HG02973 (cell line): ENCODE measurements around the gene LRRC40.
A peak's percentile ranks its signal among the peaks of the same experiment; 100 is the strongest.
"Not testable (repeated sequence)": the region's sequence is repeated elsewhere in the genome, so short reads cannot be mapped to it uniquely, and the experiment has no call there.

ENCODE experiments used
- ATAC-seq: cut with Tn5 transposase; IDR thresholded peaks from one replicate; pipeline ENCODE4 v1.9.1; 2021; ENCODE audit warnings: moderate library complexity; ENCODE audit not compliant: unreplicated experiment

LRRC40 gene

GRCh38 chr1:70205434-70206118, at the start of gene LRRC40:
Gene LRRC40 (minus strand): TSS chr1:70205579. CDS start chr1:70205540, 39 bp downstream.
- ATAC-seq, result peak; percentile 82

GRCh38 chr1:70248729-70249128, 43.4 kb upstream of the LRRC40 start:
- no peak for ATAC-seq

GRCh38 chr1:70247768-70248167, 42.4 kb upstream of the LRRC40 start:
- no peak for ATAC-seq

- ATAC-seq, result no peak
Measured at GRCh38 chr1:70247122-70247521, 41.7 kb upstream of the LRRC40 start.

- ATAC-seq, result no peak
Measured at GRCh38 chr1:70239940-70240339, 34.6 kb upstream of the LRRC40 start.

GRCh38 chr1:70234733-70235132, 29.4 kb upstream of the LRRC40 start:
- ATAC-seq, result no peak

- no peak for ATAC-seq
Measured at GRCh38 chr1:70231475-70231874, 26.1 kb upstream of the LRRC40 start.

GRCh38 chr1:70228670-70229069, 23.3 kb upstream of the LRRC40 start:
- ATAC-seq, result no peak

GRCh38 chr1:70227439-70227838, 22.1 kb upstream of the LRRC40 start:
- ATAC-seq, result no peak

- ATAC-seq, result no peak
Measured at GRCh38 chr1:70224954-70225353, 19.6 kb upstream of the LRRC40 start.

GRCh38 chr1:70222716-70223235, 17.4 kb upstream of the LRRC40 start:
- ATAC-seq, result no peak

GRCh38 chr1:70221238-70222121, 16.1 kb upstream of the LRRC40 start, which contains the start of gene SRSF11:
Gene SRSF11 (plus strand): TSS chr1:70221380. CDS start chr1:70221637, 257 bp downstream.
- peak; percentile 93 for ATAC-seq

GRCh38 chr1:70220517-70221237, 15.3 kb upstream of the LRRC40 start:
- no peak for ATAC-seq

GRCh38 chr1:70220015-70220414, 14.6 kb upstream of the LRRC40 start:
- no peak for ATAC-seq

GRCh38 chr1:70211541-70211940, 6.2 kb upstream of the LRRC40 start:
- no peak for ATAC-seq

- ATAC-seq, result no peak
Measured at GRCh38 chr1:70210820-70211219, 5.4 kb upstream of the LRRC40 start.

GRCh38 chr1:70208292-70208691, 2.9 kb upstream of the LRRC40 start:
- no peak for ATAC-seq

- ATAC-seq, result no peak
Measured at GRCh38 chr1:70207492-70207891, 2.1 kb upstream of the LRRC40 start.

GRCh38 chr1:70206833-70207232, 1.5 kb upstream of the LRRC40 start:
- not testable (repeated sequence) for ATAC-seq

- ATAC-seq, result no peak
Measured at GRCh38 chr1:70205071-70205433, 327 bp downstream of the LRRC40 start.

GRCh38 chr1:70204600-70204999, 779 bp downstream of the LRRC40 start:
- no peak for ATAC-seq
